Esophagus muscularis mucosa (tissue), 4 donors: Measurements from ENCODE around the gene DRC7. TPM values are rescaled to one million over a fixed set of nuclear protein-coding genes. Genes with fewer than 3 reads are reported as not detected.

Source experiments
- DNase-seq: peaks from one replicate; pipeline ENCODE4 v3.0.0-alpha.2; 2017; ENCODE audit errors: extremely low spot score
- H3K27ac ChIP-seq, 4 donors: fragments of 200-600 bp; sonication (generic); replicated peaks in 1 of 4; 1 replicate in 3 of 4; 2 replicates in 1 of 4; pipeline ENCODE4 v1.5.1; 2016 to 2019; ENCODE audit warnings: mild to moderate bottlenecking in 1 of 4
- H3K27me3 ChIP-seq, 4 donors: fragments of 200-600 bp; sonication (generic); one replicate each; pipeline versions ENCODE4 v1.5.1 to v1.6.0; 2016 to 2019
- H3K36me3 ChIP-seq, 4 donors: fragments of 200-600 bp; sonication (generic); one replicate each; pipeline ENCODE4 v1.5.1; 2016 to 2019
- H3K4me1 ChIP-seq, 4 donors: fragments of 200-600 bp; sonication (generic); one replicate each; pipeline ENCODE4 v1.5.1; 2016 to 2019
- H3K4me3 ChIP-seq, 4 donors: fragments of 200-600 bp; sonication (generic); 1 replicate in 2 of 4; 2 replicates in 2 of 4; pipeline ENCODE4 v1.5.1; 2016 to 2019; ENCODE audit warnings: mild to moderate bottlenecking in 4 of 4, moderate library complexity in 1 of 4
- H3K9me3 ChIP-seq, 4 donors: fragments of 200-600 bp; sonication (generic); 1 replicate in 3 of 4; 2 replicates in 1 of 4; pipeline ENCODE4 v1.5.1; 2016 to 2019
- CTCF ChIP-seq, 3 experiments: fragments of 200-600 bp in 2 of 3; fragments of 450-650 bp in 1 of 3; sonication (generic) in 2 of 3; IDR thresholded peaks; one replicate each; pipeline ENCODE4 v1.5.1; 2017 to 2019; ENCODE audit warnings: antibody characterized with exemption in 3 of 3, mild to moderate bottlenecking in 2 of 3, moderate library complexity in 1 of 3
- EP300 ChIP-seq: sonication (generic); formaldehyde crosslinking; IDR thresholded peaks from one replicate; pipeline ENCODE4 v1.6.1; 2017; ENCODE audit warnings: antibody characterized with exemption
- POLR2A ChIP-seq: fragments of 450-650 bp; IDR thresholded peaks from one replicate; pipeline ENCODE4 v1.6.1; 2017; ENCODE audit warnings: antibody characterized with exemption, moderate library complexity, mild to moderate bottlenecking, low read depth
- POLR2AphosphoS5 ChIP-seq, 2 donors: sonication (generic); formaldehyde crosslinking; IDR thresholded peaks; one replicate each; pipeline ENCODE4 v1.6.1; 2017; ENCODE audit warnings: antibody characterized with exemption in 2 of 2
- WGBS: methylation state at CpG from one replicate; pipeline ENCODE4 v1.1.5; 2018; 5-methylcytosine and 5-hydroxymethylcytosine counted together
- intact Hi-C: fragments of 100-400 bp; cut with DNase I; formaldehyde crosslinking; loops from one replicate; pipeline ENCODE4 v1.15.1; 2023
- total RNA-seq, 4 donors: library from RNA; depleted of rRNA; stranded (reverse); fragments of >200 nt; gene quantifications; one replicate each; pipeline versions ENCODE4 v1.1.0 to v1.2.1, GENCODE V29; 2016

The DRC7 gene
- total RNA-seq, 4 donors from 2014 or later, result under 0.01 to 0.17 TPM; not detected in 2

GRCh38 chr16:57699481-57699880 lies 4.9 kb downstream of the DRC7 start:
- 86% methylated on average over 2 of the region's 3 CpGs for WGBS
- Histone ChIP-seq H3K27me3 (no peaks in the 10 kb centered on the region), H3K27ac (no peak overlapping the region), H3K36me3 (no peaks in the 10 kb centered on the region), H3K9me3 (no peaks in the 10 kb centered on the region), H3K4me1 (peaks cover 0 to 4% (median 0%) of the 10 kb centered on the region in 4 donors), H3K4me3 (no peak overlapping the region)
- intact Hi-C loops, result no loop called here
- TF ChIP-seq CTCF (IDR thresholded peaks at IDR 0.05), result no peak
- no peak for TF ChIP-seq POLR2A
- no peak for TF ChIP-seq EP300
- no peak for TF ChIP-seq POLR2AphosphoS5 (IDR thresholded peaks at IDR 0.05)
- no peak for DNase-seq

GRCh38 chr16:57699899-57700298 lies 5.3 kb downstream of the DRC7 start:
- Histone ChIP-seq H3K4me1 (no peaks in the 10 kb centered on the region), H3K9me3 (no peaks in the 10 kb centered on the region), H3K4me3 (no peak overlapping the region), H3K27ac (no peak overlapping the region), H3K36me3 (no peaks in the 10 kb centered on the region), H3K27me3 (no peaks in the 10 kb centered on the region)
- no peak for TF ChIP-seq POLR2A
- TF ChIP-seq CTCF (IDR thresholded peaks at IDR 0.05), result no peak
- no peak for TF ChIP-seq EP300
- TF ChIP-seq POLR2AphosphoS5 (IDR thresholded peaks at IDR 0.05), result no peak
- intact Hi-C loops, result no loop called here
- 100% methylated on average over 5 of the region's 7 CpGs for WGBS
- DNase-seq, result no peak

- no peaks in the 10 kb centered on the region for H3K4me1 ChIP-seq
- no peak overlapping the region for H3K27ac ChIP-seq
- H3K4me3 ChIP-seq, result no peak overlapping the region
- TF ChIP-seq POLR2AphosphoS5 (IDR thresholded peaks at IDR 0.05), result no peak
- intact Hi-C loops, result no loop called here
- no peaks in the 10 kb centered on the region for H3K36me3 ChIP-seq
- no peaks in the 10 kb centered on the region for H3K9me3 ChIP-seq
- H3K27me3 ChIP-seq, result no peaks in the 10 kb centered on the region
- no peak for DNase-seq
- WGBS, result 81% methylated on average over 10 of the region's 10 CpGs
Observed at GRCh38 chr16:57700781-57701551, 6.4 kb downstream of the DRC7 start.

GRCh38 chr16:57701759-57702371 lies 7.3 kb downstream of the DRC7 start:
- H3K9me3 ChIP-seq, result no peaks in the 10 kb centered on the region
- no peak for DNase-seq
- H3K36me3 ChIP-seq, result no peaks in the 10 kb centered on the region
- no peaks in the 10 kb centered on the region for H3K4me1 ChIP-seq
- H3K27me3 ChIP-seq, result no peaks in the 10 kb centered on the region
- no peak overlapping the region for H3K27ac ChIP-seq
- intact Hi-C loops, result no loop called here
- no peak for TF ChIP-seq POLR2AphosphoS5 (IDR thresholded peaks at IDR 0.05)
- no peak for TF ChIP-seq POLR2A
- TF ChIP-seq EP300, result no peak
- H3K4me3 ChIP-seq, result no peak overlapping the region
- 70% methylated on average over 14 of the region's 23 CpGs for WGBS

GRCh38 chr16:57703416-57704010 lies 8.9 kb downstream of the DRC7 start:
- no peaks in the 10 kb centered on the region for H3K4me1 ChIP-seq
- intact Hi-C loops, result no loop called here
- H3K27me3 ChIP-seq, result no peaks in the 10 kb centered on the region
- H3K36me3 ChIP-seq, result no peaks in the 10 kb centered on the region
- H3K27ac ChIP-seq, result no peak overlapping the region
- TF ChIP-seq EP300 (no peak), POLR2AphosphoS5 (IDR thresholded peaks at IDR 0.05) (no peak), CTCF (IDR thresholded peaks at IDR 0.05) (no peak), POLR2A (no peak)
- no peak for DNase-seq
- no peak overlapping the region for H3K4me3 ChIP-seq
- H3K9me3 ChIP-seq, result no peaks in the 10 kb centered on the region
- 93% methylated on average over 11 of the region's 11 CpGs for WGBS
